Measurements from ENCODE around the gene SBF2.

DNA sequence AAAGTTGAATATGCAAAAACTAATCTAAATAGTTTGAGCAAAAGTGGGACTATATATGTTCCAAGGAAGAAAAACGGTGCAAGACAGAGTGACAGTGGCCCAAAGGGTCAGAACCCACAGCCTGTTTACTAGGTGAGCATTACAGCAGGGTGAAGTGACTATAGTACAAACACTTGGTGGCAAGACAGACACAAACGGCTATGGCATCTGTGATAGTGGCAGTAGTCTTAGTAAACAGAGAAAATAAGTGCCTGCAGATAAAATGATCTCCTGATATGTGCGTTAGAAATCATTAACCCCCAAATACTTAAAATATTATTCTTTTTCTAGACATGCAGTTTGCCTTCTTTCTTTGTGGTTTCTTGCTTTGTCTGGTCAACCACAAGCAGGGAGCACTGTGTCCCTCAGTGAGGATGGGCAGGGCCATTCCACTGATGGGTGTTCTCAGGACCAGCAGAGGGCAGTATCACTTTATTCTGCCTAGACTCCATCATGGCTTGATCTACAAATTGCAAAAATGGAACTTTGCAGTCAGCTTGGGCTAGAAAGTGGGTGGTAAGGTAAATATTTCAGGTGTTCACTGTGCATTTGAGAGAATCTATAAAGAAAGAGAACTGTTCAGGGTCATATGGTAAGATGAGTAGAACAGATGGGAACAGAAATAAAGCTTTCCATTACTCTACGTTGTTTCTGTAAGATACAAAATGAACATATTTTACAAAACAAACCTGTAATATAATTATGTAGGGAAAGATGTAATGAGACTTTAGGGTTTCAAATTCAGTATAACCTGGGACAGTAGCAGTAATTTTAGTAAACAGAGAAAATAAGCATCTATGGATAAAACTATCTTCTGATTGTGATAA is 431.9 kb downstream of the SBF2 start:
- TF ChIP-seq, protein P1, sequence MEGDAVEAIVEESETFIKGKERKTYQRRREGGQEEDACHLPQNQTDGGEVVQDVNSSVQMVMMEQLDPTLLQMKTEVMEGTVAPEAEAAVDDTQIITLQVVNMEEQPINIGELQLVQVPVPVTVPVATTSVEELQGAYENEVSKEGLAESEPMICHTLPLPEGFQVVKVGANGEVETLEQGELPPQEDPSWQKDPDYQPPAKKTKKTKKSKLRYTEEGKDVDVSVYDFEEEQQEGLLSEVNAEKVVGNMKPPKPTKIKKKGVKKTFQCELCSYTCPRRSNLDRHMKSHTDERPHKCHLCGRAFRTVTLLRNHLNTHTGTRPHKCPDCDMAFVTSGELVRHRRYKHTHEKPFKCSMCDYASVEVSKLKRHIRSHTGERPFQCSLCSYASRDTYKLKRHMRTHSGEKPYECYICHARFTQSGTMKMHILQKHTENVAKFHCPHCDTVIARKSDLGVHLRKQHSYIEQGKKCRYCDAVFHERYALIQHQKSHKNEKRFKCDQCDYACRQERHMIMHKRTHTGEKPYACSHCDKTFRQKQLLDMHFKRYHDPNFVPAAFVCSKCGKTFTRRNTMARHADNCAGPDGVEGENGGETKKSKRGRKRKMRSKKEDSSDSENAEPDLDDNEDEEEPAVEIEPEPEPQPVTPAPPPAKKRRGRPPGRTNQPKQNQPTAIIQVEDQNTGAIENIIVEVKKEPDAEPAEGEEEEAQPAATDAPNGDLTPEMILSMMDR (optimal IDR thresholded peaks at IDR 0.05 in 1 of 3, IDR thresholded peaks at IDR 0.05 in 1 of 3, conservative IDR thresholded peaks at IDR 0.05 in 1 of 3; ENCODE audit: extremely low read depth in 1 of 3, insufficient read depth in 2 of 3, low read length in 3 of 3): peak; percentile 82 to 96 (median 84)
- TF ChIP-seq EZH2 (IDR thresholded peaks at IDR 0.05; ENCODE audit: low read length): no peak

Data from keratinocyte (primary cell).